ENCODE data around the gene S100A1.

The S100A1 gene

DNA sequence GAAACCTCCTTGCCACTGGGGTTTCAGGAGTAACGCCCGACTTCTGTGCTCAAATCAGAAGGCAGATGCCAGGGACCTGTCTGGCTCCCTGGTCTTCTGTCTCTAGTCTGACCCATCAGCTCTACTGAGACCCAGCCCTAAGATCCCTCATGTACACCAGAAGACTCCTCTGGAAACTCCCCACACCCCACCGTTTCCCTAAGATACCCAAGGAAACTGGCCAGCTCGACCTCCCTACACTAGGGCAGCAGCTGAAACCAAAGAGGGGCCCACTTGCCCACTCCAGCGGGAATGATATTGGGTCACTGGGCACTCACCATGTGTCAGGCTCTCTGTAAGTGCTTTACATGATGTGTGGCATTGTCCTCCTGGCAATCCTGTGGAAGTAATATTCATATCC lies 14.8 kb upstream of the S100A1 start:
- peak overlapping the region; percentile 99 for H3K27ac ChIP-seq
- ChIA-PET CTCF (interaction anchor here (4.5 kb wide), 1 partner anchor 41 kb away, joined by 23 read pairs; no protein-coding TSS in a partner anchor), POLR2A (ENCODE audit: low non-redundant PET) (interaction anchor here (0.5 to 7.6 kb wide), 6 partner anchors 13 to 701 kb away, joined by 3 to 56 read pairs (median 3); partner anchors contain the start of genes CHTOP, S100A1 and S100A13)
- TF ChIP-seq, protein P1, sequence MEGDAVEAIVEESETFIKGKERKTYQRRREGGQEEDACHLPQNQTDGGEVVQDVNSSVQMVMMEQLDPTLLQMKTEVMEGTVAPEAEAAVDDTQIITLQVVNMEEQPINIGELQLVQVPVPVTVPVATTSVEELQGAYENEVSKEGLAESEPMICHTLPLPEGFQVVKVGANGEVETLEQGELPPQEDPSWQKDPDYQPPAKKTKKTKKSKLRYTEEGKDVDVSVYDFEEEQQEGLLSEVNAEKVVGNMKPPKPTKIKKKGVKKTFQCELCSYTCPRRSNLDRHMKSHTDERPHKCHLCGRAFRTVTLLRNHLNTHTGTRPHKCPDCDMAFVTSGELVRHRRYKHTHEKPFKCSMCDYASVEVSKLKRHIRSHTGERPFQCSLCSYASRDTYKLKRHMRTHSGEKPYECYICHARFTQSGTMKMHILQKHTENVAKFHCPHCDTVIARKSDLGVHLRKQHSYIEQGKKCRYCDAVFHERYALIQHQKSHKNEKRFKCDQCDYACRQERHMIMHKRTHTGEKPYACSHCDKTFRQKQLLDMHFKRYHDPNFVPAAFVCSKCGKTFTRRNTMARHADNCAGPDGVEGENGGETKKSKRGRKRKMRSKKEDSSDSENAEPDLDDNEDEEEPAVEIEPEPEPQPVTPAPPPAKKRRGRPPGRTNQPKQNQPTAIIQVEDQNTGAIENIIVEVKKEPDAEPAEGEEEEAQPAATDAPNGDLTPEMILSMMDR (conservative IDR thresholded peaks at IDR 0.05; ENCODE audit: low read depth): no peak
- no peak for DNase-seq (ENCODE audit: low spot score)

DNA sequence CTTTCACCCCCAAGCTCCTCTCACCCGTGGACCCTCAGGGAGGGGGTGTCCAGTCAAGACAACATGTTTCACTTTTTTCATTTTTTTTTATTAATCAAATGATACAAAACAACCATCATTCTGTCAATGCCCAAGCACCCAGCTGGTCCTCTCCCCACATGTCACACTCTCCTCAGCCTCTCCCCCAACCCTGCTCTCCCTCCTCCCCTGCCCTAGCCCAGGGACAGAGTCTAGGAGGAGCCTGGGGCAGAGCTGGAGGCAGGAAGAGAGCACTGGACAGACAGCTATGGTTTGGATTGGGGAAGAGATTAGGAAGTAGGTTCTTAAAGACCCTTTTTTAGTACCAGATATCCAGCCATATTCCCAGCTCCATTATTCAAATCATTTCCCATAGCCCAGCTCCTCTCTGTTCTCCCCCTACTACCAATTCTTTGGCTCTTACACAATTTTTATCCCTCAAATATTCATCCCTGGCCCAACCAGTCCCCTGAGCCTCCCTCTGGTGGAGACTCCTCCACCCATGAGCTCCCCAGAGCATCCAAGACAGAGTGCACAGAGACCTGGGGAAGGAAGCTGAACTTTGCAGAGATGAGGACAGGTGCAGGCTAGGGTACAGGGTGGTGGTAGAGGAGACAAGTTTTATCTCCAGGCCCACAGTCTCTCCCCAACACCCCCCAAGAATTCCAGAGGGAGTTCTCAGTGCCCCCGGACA lies 13.9 kb upstream of the S100A1 start:
- H3K27ac ChIP-seq: peak overlapping the region; percentile 99
- CTCF ChIA-PET: interaction anchor here (0.6 to 4.5 kb wide), 4 partner anchors 42 to 1750 kb away, joined by 3 to 23 read pairs (median 3); no protein-coding TSS in a partner anchor

DNA sequence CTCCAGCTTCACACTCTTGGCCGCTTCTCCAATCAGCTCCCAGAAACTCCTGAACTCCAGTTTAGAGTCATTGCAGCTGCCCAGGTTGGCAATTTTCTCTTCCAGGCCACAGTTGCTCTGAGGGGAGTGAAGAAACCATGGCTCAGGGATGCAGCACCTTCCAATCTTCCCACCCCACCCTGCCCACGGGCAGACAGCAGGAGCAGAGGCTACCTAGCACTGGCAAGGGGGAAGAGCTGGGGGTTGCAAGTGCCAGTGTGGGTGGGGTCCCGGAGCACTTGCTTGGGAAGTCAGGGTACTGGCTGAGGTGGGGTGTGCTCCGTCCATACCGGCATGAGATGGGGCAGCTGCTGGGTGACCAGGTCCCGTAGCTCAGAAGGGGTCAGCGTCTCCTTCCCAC lies 13.3 kb upstream of the S100A1 start:
- TF ChIP-seq, protein P1 (conservative IDR thresholded peaks at IDR 0.05; ENCODE audit: low read depth): no peak
- peak overlapping the region; percentile 99 for H3K27ac ChIP-seq
- ChIA-PET POLR2A (ENCODE audit: low non-redundant PET) (interaction anchor here (0.6 to 7.6 kb wide), 3 partner anchors 12 to 50 kb away, joined by 4 to 56 read pairs (median 4); partner anchors contain the start of genes S100A1, S100A13 and S100A2), CTCF (interaction anchor here (0.6 to 4.5 kb wide), 4 partner anchors 39 to 1751 kb away, joined by 3 to 23 read pairs (median 3); no protein-coding TSS in a partner anchor)
- no peak for DNase-seq (ENCODE audit: low spot score)

More for the DNA sequence above, 13.9 kb upstream of the S100A1 start:
- DNase-seq (ENCODE audit: low spot score): no peak
- POLR2A ChIA-PET (ENCODE audit: low non-redundant PET): interaction anchor here (7.6 kb wide), 1 partner anchor 12 kb away, joined by 56 read pairs; the partner anchor contains the start of genes S100A1 and S100A13
- TF ChIP-seq, protein P1 (conservative IDR thresholded peaks at IDR 0.05; ENCODE audit: low read depth): no peak

DNA sequence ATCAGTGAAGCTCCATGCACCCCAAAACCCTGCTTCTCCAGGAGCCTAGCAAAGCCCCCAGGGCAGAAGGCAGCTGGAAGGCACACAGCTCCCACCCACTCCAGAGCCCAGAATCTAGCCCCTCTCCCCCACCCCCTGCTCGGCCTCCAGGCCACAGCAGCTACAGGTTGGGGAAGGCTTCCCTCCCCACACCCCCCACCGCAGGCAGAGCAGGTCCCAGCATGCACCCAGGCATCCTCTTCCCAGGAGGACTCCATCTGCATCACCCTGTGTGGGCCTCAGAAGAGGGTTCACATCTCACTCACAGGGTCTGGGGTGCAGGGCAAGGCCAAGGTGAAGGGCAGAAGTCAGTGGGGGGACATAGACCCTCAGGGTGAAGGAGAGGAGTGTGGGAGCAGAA lies 12.8 kb upstream of the S100A1 start:
- TF ChIP-seq, protein P1 (conservative IDR thresholded peaks at IDR 0.05; ENCODE audit: low read depth): no peak
- ChIA-PET CTCF (interaction anchor here (0.6 to 4.5 kb wide), 4 partner anchors 39 to 327 kb away, joined by 3 to 23 read pairs (median 3); no protein-coding TSS in a partner anchor), POLR2A (ENCODE audit: low non-redundant PET) (interaction anchor here (0.6 to 7.6 kb wide), 5 partner anchors 8 to 50 kb away, joined by 3 to 56 read pairs (median 4); partner anchors contain the start of genes CHTOP, S100A1, S100A13 and S100A2)
- peak overlapping the region; percentile 99 for H3K27ac ChIP-seq
- DNase-seq (ENCODE audit: low spot score): no peak

DNA sequence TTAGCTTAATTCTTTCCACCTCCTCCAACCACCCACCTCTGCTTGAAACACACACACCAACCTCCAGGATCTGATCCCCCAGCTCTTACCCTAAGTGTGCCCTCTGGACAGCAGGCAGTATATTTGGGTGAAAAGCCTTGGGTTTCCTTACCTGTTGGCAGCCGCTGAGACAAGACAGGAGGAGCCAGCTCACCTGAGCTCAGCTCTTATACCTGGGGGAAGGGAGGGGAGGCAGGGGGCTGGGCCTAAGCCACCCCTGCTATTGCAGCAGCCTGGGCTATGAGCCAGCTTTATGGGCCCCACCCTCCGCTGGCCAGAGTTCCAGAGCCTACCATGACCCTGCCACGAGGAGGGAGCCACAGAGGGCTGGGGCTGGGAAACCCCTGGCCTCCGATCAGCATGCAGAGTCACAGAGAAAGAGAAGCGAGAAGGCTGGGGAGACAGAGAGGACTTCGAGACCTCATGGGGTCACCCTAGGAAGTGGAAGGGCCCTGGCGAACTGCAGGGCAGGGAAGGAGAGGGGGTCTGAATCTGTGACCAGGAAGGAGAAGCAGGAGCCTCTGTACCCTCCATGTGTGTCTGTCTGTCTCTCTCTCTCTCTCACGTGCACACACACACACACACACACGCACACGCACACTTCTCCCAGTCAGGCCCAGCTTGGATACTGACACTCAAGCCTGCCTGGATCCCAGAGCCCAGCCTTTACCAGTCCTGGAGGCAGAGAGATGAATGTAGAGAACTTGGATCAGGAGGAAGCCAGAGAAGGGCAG lies 11.9 kb upstream of the S100A1 start, which contains the start of gene S100A14:
Gene S100A14 (minus strand): TSS at position 182 of the 773 bp plus-strand sequence. CDS start 467 bp downstream, outside the sequence.
- peak within 1 kb of the TSS; percentile 99 for H3K27ac ChIP-seq
- ChIA-PET CTCF (interaction anchor here (0.6 to 1.5 kb wide), 8 partner anchors 8 to 344 kb away, joined by 3 to 9 read pairs (median 3); partner anchors contain the start of gene S100A1), POLR2A (ENCODE audit: low non-redundant PET) (interaction anchor here (0.8 to 7.6 kb wide), 3 partner anchors 9 to 17 kb away, joined by 3 to 56 read pairs (median 14); partner anchors contain the start of genes CHTOP, S100A1 and S100A13)
- TF ChIP-seq, protein P1 (conservative IDR thresholded peaks at IDR 0.05; ENCODE audit: low read depth): no peak
- DNase-seq (ENCODE audit: low spot score): peak; percentile 92
